NOMO-1 treated with dmso at 0.1 percent for 144 hours (cell line): Measurements from ENCODE around the gene GUK1.
A peak's percentile ranks its signal among the peaks of the same experiment; 100 is the strongest.
"Not testable (repeated sequence)": the region's sequence is repeated elsewhere in the genome, so short reads cannot be mapped to it uniquely, and the experiment has no call there.

Experiments
- DNase-seq: peaks from one replicate; lab custom pipeline; 2025; ENCODE audit not compliant: unreplicated experiment; lab: John Stamatoyannopoulos, UW

GUK1 gene

DNA sequence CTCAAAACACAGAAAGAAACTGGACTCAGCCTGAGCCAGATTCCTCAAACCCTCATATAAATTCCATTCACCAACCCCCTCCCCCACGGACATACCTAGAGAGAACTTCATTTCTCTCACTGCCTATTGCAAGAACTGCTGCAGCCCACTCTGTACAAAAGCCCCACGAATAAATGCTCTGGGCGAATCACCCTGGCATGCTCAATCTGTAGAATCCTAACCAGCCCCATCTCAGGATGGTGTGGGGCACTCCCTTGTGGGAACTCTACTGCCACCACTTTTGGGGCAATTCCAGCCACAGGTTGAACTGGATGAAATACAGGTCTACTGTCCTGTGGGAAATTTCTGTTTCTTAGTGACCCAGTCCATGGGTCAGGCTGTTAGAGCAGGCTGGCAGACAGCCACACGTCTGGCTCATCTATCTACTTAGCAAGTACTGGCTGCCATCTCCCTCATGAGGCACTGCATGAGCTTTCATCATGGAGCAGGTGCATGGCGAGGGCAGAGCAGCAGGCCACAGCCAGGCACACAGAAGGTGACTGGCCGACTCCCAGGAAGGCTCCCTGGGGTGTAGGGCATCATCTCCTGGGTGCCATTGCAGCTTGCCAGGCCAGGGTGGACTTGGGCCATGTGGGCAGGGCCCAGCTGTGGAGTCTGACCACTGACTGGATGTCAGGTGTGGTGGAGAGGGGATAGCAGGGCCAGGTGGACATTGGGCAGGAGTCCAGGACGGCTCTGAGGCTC is 35.4 kb upstream of the GUK1 start:
- no peak for DNase-seq

DNA sequence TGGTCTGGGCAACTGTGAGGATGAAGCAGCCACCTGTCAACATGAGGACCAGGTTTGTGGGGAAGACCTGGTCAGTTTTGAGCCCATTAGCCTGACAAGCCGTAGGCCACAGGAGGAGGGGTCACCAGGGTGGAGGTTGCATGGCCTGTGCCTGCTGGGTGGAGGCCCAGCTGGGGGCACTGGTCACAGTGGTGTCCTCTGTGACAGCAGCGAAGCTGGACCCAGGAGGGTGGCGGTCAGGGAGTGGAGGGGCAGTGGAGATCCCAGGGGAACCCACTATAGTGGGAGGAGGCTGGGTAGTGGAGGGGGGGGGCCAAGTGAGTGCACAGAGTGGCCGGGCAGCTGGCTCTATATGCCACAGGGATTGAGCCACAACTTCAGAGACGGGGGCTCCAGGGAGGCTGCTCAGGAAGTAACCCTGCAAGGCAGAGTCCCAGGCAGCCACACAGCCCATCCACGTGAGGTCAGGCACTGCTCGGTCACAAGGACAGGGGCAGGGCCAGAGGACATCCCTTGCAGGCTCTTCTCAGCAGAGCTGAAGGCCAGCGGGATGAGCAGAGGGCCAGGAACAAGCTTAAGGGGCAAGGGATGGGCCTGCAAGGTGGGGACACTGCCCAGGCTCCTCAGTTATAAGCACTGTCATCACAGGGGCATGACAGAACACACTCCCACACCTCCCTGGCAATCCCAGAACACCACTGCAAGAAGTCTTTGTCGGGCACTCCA is 34.6 kb upstream of the GUK1 start:
- no peak for DNase-seq

DNA sequence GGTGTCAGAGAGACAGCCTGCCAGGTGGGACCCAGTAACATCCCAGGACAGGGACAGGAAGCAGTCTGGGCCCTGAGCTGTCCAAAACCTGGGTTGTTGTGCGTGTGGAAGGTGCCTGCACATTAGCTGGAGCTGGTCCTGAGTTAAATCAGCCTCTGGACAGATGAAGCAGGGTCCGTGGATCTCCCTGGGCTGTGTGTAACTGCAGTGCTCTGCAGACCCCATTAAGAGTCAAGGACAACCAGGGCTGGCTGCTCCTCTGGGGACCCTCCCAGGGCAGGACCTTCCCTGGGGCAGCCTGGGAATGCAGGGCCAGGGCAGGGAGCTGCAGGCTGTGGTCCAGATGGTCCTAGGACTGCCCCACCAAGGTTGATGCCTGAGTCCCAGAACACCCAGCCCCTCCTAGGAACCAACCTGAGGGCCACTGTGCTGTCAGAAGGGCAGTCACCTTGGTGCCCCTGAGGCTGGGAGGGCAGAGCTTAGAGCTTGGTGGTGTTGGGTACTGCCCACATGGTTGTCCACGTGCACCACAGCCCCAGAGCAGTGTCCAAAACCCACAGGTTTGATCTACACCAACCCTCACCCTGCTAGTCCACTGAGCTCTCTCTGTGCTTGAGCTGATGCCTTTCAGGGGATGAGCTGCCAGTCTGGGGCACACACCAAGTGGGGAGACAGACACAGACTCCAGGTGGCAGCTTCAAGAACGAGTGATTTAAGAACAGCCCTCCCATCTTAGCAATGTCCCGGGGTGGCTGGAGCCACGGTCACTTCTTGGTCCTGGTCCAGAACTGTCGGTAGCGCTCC is 33.9 kb upstream of the GUK1 start:
- no peak for DNase-seq

- no peak for DNase-seq
These were observed 33.4 kb upstream of the GUK1 start for GRCh38 chr1:228106800-228107054.

- no peak for DNase-seq
These were observed 32.4 kb upstream of the GUK1 start for GRCh38 chr1:228107636-228108035.

- DNase-seq, result no peak
These were observed 31.9 kb upstream of the GUK1 start for GRCh38 chr1:228108055-228108690.

GRCh38 chr1:228108742-228109072 is 31.4 kb upstream of the GUK1 start:
- no peak for DNase-seq

- peak; percentile 90 for DNase-seq
These were observed 30.8 kb upstream of the GUK1 start, which contains the start of gene MRPL55 for GRCh38 chr1:228109073-228109961. MRPL55 (minus strand) TSS chr1:228109299; CDS start chr1:228108260, 1,039 bp downstream.

DNA sequence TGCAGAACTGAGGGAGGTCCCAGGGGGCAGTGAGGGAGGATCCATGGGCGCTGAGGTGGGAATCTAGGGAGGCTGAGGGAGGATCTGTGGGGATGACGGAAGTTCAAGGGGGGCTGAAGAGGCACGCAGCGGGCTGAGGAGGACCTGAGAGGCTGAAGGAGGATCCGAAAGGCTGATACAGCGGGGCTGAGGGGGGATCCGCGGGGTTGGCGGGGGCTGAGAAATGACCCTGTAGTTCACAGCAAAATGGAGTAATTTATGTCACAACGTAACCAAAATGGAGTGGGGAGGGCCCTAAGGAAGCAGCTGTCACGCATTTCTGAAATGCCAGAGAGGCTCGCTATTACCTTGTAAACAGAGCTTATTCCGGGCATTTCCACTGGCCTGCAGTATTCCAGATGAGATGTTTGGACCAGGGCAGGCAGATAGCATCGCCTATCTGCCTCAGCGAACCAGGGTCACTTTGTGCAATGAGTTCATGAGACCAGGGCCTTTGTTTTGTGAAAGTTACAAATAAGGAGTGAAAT is 30.1 kb upstream of the GUK1 start:
- no peak for DNase-seq

DNA sequence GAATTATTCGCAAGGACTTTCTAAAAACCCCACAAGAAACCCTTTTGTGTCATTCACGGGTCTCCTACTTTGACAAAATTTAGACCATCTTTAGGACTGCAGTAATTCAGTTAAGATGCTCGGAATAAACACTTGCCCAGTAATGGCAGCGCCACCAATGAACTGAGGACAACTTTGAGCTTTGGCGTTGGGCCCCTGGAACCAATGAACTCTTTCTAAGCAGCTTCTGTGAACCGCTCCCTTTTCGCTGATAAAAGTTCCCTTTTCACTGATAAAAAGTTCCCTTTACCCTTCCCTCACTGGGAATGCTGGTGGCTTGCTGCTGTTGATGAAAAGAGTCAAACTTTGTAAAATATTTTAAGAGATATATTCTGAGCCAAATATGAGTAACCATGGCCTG is 29.5 kb upstream of the GUK1 start:
- DNase-seq, result no peak

DNA sequence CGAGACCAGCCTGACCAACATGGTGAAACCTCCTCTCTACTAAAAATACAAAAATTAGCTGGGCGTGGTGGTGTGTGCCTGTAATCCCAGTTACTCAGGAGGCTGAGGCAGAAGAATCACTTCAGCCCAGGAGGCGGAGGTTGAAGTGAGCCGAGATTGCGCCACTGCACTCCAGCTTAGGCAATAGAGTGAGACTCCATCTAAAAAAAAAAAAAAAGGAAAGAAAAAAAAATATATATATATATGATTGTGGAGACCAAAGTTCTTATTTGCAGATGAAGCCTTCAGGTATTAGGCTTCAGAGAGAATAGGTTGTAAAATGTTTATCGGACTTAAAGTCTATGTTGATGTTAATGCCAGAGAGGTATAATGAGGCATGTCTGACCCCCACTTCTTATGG is 28.8 kb upstream of the GUK1 start:
- not testable (repeated sequence) for DNase-seq

DNA sequence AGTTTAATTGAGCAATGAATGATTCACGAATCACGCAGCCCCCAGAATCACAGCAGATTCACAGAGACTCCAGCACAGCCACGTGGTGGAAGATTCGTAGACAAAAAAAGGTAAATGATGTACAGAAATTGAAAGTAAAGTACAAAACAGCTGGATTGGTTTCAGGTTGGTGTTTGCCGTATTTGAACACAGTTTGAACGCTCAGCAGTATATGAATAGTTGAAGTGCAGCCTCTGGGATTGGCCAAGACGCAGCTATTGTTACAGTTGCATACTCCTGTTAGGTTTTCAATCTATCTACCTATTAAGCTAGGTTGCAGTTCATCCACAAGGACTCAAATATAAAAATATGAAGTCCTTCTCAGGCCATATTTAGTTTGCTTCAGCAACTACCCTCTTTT is 27.9 kb upstream of the GUK1 start:
- DNase-seq, result no peak

DNA sequence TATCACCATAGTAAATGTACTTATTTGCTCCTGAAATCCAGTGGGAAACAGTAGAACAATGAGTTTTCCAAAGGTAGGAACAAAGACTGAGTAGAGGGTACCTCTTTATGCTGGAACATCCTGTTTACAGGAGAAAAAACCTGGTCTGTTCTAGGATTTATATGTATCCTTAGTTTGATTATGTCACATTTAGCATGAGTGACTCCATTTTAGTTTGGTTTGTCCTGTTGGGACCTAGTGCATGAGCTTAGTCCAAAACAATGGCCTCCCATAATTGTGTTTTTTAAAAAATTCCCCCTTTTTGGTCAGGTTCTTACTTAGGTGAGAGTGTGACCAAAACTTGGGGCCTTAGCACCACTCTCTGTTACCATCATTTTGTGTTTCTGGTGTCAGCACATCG is 27.5 kb upstream of the GUK1 start:
- DNase-seq, result no peak

- no peak for DNase-seq
These were observed 25.3 kb upstream of the GUK1 start for GRCh38 chr1:228114827-228115226.

DNA sequence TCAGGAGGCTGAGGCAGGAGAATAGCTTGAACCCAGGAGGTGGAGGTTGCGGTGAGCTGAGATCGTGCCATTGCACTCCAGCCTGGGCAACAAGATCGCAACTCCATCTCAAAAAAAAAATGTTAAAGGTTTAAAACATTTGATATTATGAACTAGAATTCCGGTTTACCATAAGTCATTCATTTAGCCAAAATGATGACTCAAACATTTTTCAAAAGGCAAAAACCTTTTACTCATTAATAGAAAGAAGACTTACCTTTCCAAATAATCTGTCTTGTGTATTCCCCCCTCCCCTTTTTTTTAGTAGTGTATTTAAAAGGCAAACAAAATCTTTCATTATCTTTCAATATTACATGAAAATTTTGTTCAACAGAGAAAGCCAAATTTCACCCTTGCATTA is 22.7 kb upstream of the GUK1 start:
- DNase-seq, result no peak

GRCh38 chr1:228118040-228118439 is 22.0 kb upstream of the GUK1 start:
- DNase-seq, result no peak

DNA sequence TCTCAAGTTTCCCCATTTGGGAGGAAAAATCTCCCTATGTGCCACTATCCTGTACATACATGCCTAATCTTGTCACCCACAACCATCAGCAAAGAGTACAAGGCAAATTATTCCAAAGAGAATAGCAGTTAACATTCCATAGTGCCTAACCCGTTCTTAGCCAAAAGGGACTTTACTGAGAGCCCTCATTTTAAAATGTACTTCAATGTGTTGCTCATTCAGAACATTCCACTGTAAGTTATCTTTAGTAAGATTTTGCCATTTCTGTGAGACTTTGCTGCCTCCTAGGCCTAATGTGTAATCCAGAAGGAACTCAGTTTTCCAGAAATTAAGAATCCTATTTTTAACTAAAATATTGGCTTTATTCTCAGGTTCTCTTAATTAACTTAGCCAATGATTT is 19.7 kb upstream of the GUK1 start:
- no peak for DNase-seq

- peak; percentile 35 for DNase-seq
These were observed 19.1 kb upstream of the GUK1 start for GRCh38 chr1:228120857-228121489.

- DNase-seq, result no peak
These were observed 17.1 kb upstream of the GUK1 start for GRCh38 chr1:228122921-228123441.

- DNase-seq, result no peak
These were observed 16.6 kb upstream of the GUK1 start for GRCh38 chr1:228123505-228123904.
